ENCODE results near the gene MUCL3. TPM values are rescaled to one million over a fixed set of nuclear protein-coding genes. Genes with fewer than 3 reads are reported as not detected.
"Not testable (repeated sequence)": the region's sequence is repeated elsewhere in the genome, so short reads cannot be mapped to it uniquely, and the experiment has no call there.

MUCL3 gene
- polyA plus RNA-seq, 1 donor (not counting 4 experiments of a cell fraction or from before 2014, with no cell fraction given) = not detected

DNA sequence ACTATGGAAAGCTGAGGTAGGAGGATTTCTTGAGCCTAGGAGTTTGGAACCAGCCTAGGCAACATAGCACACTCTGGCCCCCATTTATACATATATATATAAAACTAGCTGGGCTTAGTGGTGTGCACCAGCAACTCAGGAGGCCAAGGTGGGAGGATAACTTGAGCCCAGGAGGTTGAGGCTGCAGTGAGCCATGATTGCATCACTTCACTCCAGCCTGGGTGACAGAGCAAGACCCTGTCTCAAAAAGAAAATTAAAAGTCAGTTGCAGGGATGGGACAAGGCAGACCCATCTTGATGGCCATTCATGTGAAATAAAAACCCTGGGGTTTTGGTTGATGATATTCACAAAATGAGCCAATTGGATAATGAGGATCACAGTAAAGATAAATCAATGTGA is 39.3 kb upstream of the MUCL3 start:
- no peak for FAIRE-seq
- dilution Hi-C loops (cut with MboI; ENCODE audit: extremely low pct_ligation_motif_present, low sequenced_read_pairs) = no loop called here
- no peak for TF ChIP-seq EZH2 (IDR thresholded peaks at IDR 0.05; ENCODE audit: low read length)
- TF ChIP-seq, protein P1, sequence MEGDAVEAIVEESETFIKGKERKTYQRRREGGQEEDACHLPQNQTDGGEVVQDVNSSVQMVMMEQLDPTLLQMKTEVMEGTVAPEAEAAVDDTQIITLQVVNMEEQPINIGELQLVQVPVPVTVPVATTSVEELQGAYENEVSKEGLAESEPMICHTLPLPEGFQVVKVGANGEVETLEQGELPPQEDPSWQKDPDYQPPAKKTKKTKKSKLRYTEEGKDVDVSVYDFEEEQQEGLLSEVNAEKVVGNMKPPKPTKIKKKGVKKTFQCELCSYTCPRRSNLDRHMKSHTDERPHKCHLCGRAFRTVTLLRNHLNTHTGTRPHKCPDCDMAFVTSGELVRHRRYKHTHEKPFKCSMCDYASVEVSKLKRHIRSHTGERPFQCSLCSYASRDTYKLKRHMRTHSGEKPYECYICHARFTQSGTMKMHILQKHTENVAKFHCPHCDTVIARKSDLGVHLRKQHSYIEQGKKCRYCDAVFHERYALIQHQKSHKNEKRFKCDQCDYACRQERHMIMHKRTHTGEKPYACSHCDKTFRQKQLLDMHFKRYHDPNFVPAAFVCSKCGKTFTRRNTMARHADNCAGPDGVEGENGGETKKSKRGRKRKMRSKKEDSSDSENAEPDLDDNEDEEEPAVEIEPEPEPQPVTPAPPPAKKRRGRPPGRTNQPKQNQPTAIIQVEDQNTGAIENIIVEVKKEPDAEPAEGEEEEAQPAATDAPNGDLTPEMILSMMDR (optimal IDR thresholded peaks at IDR 0.05 in 1 of 3, IDR thresholded peaks at IDR 0.05 in 1 of 3, conservative IDR thresholded peaks at IDR 0.05 in 1 of 3; ENCODE audit: extremely low read depth in 1 of 3, insufficient read depth in 2 of 3, low read length in 3 of 3) = no peak

DNA sequence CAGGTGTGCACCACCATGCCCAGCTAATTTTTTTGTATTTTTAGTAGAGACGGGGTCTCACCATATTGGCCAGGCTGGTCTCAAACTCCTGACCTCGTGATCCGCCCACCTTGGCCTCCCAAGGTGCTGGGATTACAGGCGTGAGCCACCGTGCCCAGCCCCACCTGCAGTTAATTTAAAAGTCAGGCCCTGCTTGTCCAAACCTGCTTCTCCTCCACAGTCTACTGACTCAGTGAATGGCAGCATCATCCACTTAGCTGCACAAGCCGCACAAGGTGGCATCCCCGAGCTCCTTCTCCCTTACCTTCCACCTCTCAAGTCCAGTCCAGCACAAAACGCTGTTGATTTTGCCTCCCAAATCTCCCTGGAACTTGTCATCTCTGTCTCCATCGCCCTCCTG is 38.6 kb upstream of the MUCL3 start:
- Histone ChIP-seq H3K36me3 (ENCODE audit: control insufficient read depth in 2 of 2, extremely low read depth in 1 of 2, insufficient read depth in 2 of 2, low read length in 2 of 2) (peaks cover 29 to 31% of the 10 kb centered on the region in 2 experiments), H3K4me2 (ENCODE audit: control insufficient read depth, extremely low read depth, insufficient read depth, low read depth, low read length) (peak overlapping the region; percentile 50)
- FAIRE-seq = peak; percentile 20
- H3K4me3 ChIP-seq (ENCODE audit: control insufficient read depth in 2 of 3, extremely low read depth in 1 of 3, insufficient read depth in 2 of 3, low read depth in 1 of 3, low read length in 3 of 3); H3K27ac ChIP-seq (ENCODE audit: control insufficient read depth, insufficient read depth, low read length); H3K9me1 ChIP-seq (ENCODE audit: control insufficient read depth, extremely low read depth, insufficient read depth, low read length); H3K9me3 ChIP-seq (ENCODE audit: control insufficient read depth, low read depth, low read length); DNase-seq (ENCODE audit: low read depth, low spot score); dilution Hi-C loops (cut with MboI; ENCODE audit: extremely low pct_ligation_motif_present, low sequenced_read_pairs); H3K9ac ChIP-seq (ENCODE audit: control insufficient read depth, extremely low read depth, insufficient read depth, low read length); H4K20me1 ChIP-seq (ENCODE audit: control insufficient read depth, extremely low read depth, insufficient read depth, low read length); H3K4me1 ChIP-seq (ENCODE audit: control insufficient read depth, extremely low read depth, insufficient read depth, low read length); H2AFZ ChIP-seq (ENCODE audit: control insufficient read depth, low read length); H3K27me3 ChIP-seq (ENCODE audit: control insufficient read depth, extremely low read depth, insufficient read depth, low read length); H3K79me2 ChIP-seq (ENCODE audit: control insufficient read depth, insufficient read depth, low read length): not testable (repeated sequence)
- TF ChIP-seq, protein P1 (optimal IDR thresholded peaks at IDR 0.05 in 1 of 3, IDR thresholded peaks at IDR 0.05 in 1 of 3, conservative IDR thresholded peaks at IDR 0.05 in 1 of 3; ENCODE audit: extremely low read depth in 1 of 3, insufficient read depth in 2 of 3, low read length in 3 of 3) = peak in 1 of 3 experiments; percentile 14

More for the DNA sequence above, 39.3 kb upstream of the MUCL3 start:
- H3K4me1 ChIP-seq (ENCODE audit: control insufficient read depth, extremely low read depth, insufficient read depth, low read length) = peaks cover 9% of the 10 kb centered on the region
- H2AFZ ChIP-seq (ENCODE audit: control insufficient read depth, low read length) = no peak overlapping the region
- H3K36me3 ChIP-seq (ENCODE audit: control insufficient read depth in 2 of 2, extremely low read depth in 1 of 2, insufficient read depth in 2 of 2, low read length in 2 of 2) = peaks cover 29 to 36% of the 10 kb centered on the region in 2 experiments
- H3K9me3 ChIP-seq (ENCODE audit: control insufficient read depth, low read depth, low read length) = no peaks in the 10 kb centered on the region
- no peaks in the 10 kb centered on the region for H3K27me3 ChIP-seq (ENCODE audit: control insufficient read depth, extremely low read depth, insufficient read depth, low read length)
- H3K27ac ChIP-seq (ENCODE audit: control insufficient read depth, insufficient read depth, low read length) = no peak overlapping the region
- no peaks in the 10 kb centered on the region for H4K20me1 ChIP-seq (ENCODE audit: control insufficient read depth, extremely low read depth, insufficient read depth, low read length)
- no peak overlapping the region for H3K4me3 ChIP-seq (ENCODE audit: control insufficient read depth in 2 of 3, extremely low read depth in 1 of 3, insufficient read depth in 2 of 3, low read depth in 1 of 3, low read length in 3 of 3)
- no peaks in the 10 kb centered on the region for H3K79me2 ChIP-seq (ENCODE audit: control insufficient read depth, insufficient read depth, low read length)
- no peak for DNase-seq (ENCODE audit: low read depth, low spot score)
- no peak overlapping the region for H3K4me2 ChIP-seq (ENCODE audit: control insufficient read depth, extremely low read depth, insufficient read depth, low read depth, low read length)
- H3K9ac ChIP-seq (ENCODE audit: control insufficient read depth, extremely low read depth, insufficient read depth, low read length) = no peak overlapping the region
- H3K9me1 ChIP-seq (ENCODE audit: control insufficient read depth, extremely low read depth, insufficient read depth, low read length) = no peaks in the 10 kb centered on the region

Data from keratinocyte (primary cell).